Hepatocyte (in vitro differentiated cells): ENCODE data around the gene ARSG.

Experiments used
- EZH2 ChIP-seq: fragments of 200-600 bp; sonication (generic); IDR thresholded peaks from 2 replicates; pipeline ENCODE4 v1.6.1; 2016; ENCODE audit warnings: antibody characterized with exemption, mild to moderate bottlenecking, borderline replicate concordance
- EZH2phosphoT487 ChIP-seq: fragments of 200-600 bp; sonication (generic); IDR thresholded peaks from one replicate; pipeline ENCODE4 v1.6.1; 2018; ENCODE audit warnings: antibody characterized with exemption, mild to moderate bottlenecking, low read depth, moderate library complexity; ENCODE audit not compliant: unreplicated experiment, severe bottlenecking
- TF ChIP-seq, protein P1 (sequence below): fragments of 200-600 bp; sonication (generic); IDR thresholded peaks from 2 replicates; pipeline ENCODE4 v1.5.1; 2016; ENCODE audit warnings: antibody characterized with exemption, mild to moderate bottlenecking; ENCODE audit not compliant: poor library complexity

DNA sequence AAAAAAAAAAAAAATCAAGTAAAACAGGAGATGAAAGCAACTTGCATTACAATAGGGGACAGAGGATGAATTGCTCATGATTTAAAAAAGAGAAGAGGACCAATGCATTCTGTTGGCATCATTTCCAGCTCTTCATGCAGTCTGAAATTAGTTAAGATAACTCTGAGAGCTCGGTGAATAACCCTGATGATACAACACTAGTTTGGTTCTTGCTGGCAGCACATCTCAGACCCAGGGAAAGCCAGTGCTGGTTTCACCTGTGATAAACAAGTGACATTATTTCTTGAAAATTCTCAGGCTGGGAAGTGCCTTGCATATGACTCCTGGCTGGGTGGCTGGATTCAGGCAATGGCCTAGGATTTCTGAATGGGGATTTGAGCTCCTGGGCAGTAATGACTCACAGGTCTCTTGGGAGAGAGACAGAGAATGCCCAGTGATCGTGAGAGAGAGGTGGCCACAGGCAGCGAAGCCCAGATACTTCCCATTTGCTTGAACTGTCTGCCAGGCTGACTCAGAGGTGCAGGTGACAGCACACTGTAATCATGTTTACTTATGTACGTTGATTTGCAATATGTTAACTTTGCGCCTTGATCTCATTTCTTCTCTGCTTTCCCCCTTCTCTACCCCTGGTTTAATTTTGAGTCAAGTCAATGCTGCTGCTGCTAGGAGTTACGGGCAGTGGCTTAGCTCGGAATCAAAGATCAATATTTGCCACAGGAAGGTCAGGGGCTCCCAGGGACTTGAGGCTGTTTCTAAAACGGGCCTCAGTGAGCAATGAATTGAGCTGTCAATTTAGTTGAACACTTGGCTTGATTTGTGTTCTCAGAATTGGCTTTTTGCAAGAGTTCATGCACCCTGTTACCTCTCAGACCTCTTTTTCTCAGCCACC, 27.1 kb downstream of the ARSG start:
- TF ChIP-seq, protein P1, sequence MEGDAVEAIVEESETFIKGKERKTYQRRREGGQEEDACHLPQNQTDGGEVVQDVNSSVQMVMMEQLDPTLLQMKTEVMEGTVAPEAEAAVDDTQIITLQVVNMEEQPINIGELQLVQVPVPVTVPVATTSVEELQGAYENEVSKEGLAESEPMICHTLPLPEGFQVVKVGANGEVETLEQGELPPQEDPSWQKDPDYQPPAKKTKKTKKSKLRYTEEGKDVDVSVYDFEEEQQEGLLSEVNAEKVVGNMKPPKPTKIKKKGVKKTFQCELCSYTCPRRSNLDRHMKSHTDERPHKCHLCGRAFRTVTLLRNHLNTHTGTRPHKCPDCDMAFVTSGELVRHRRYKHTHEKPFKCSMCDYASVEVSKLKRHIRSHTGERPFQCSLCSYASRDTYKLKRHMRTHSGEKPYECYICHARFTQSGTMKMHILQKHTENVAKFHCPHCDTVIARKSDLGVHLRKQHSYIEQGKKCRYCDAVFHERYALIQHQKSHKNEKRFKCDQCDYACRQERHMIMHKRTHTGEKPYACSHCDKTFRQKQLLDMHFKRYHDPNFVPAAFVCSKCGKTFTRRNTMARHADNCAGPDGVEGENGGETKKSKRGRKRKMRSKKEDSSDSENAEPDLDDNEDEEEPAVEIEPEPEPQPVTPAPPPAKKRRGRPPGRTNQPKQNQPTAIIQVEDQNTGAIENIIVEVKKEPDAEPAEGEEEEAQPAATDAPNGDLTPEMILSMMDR = no peak
- no peak for TF ChIP-seq EZH2
- TF ChIP-seq EZH2phosphoT487 = no peak
